Loucy (cell line): Measurements from ENCODE around the gene SLC26A6.

Experiments
- H2AFZ ChIP-seq: fragments of 200-600 bp; sonication (generic); 2 replicates; pipeline ENCODE4 v1.6.0; 2016; ENCODE audit warnings: antibody characterized with exemption, mild to moderate bottlenecking, low read length, moderate library complexity
- H3F3A ChIP-seq: fragments of 200-600 bp; 2 replicates; pipeline ENCODE4 v1.6.0; 2016; ENCODE audit warnings: antibody characterized with exemption, low read depth, mild to moderate bottlenecking
- H3K27me3 ChIP-seq: fragments of 200-600 bp; sonication (generic); 2 replicates; pipeline ENCODE4 v1.6.1; 2014; ENCODE audit warnings: low read length, mild to moderate bottlenecking; ENCODE audit not compliant: insufficient read depth, poor library complexity, severe bottlenecking
- H3K36me3 ChIP-seq: fragments of 200-600 bp; sonication (generic); 2 replicates; pipeline ENCODE4 v1.6.1; 2016; ENCODE audit warnings: low read length; ENCODE audit not compliant: insufficient read depth
- H3K4me1 ChIP-seq: fragments of 200-600 bp; sonication (generic); 2 replicates; pipeline ENCODE4 v1.5.1; 2014; ENCODE audit warnings: low read length, mild to moderate bottlenecking; ENCODE audit not compliant: insufficient read depth, poor library complexity, severe bottlenecking
- H3K4me2 ChIP-seq: fragments of 200-600 bp; sonication (generic); 2 replicates; pipeline ENCODE4 v1.6.0; 2014; ENCODE audit warnings: antibody characterized with exemption, low read length, low read depth, mild to moderate bottlenecking; ENCODE audit not compliant: poor library complexity, severe bottlenecking
- H3K4me3 ChIP-seq: fragments of 200-600 bp; sonication (generic); 2 replicates; pipeline ENCODE4 v1.5.1; 2014; ENCODE audit warnings: low read length, mild to moderate bottlenecking, mixed read lengths; ENCODE audit not compliant: poor library complexity, severe bottlenecking
- H3K79me2 ChIP-seq: fragments of 200-600 bp; sonication (generic); 2 replicates; pipeline ENCODE4 v1.6.1; 2014; ENCODE audit warnings: low read length; ENCODE audit not compliant: insufficient read depth
- H3K9ac ChIP-seq: fragments of 200-600 bp; sonication (generic); 2 replicates; pipeline ENCODE4 v1.6.0; 2014; ENCODE audit warnings: mild to moderate bottlenecking, low read depth, low read length, moderate library complexity; ENCODE audit not compliant: poor library complexity, severe bottlenecking
- H3K9me2 ChIP-seq: fragments of 200-600 bp; sonication (generic); replicated peaks from 2 replicates; pipeline ENCODE4 v1.6.1; 2016; ENCODE audit warnings: low read depth, low read length, mixed read lengths
- H3K9me3 ChIP-seq: fragments of 200-600 bp; sonication (generic); 2 replicates; pipeline ENCODE4 v1.6.1; 2014; ENCODE audit warnings: mild to moderate bottlenecking, antibody characterized with exemption, low read length, low read depth; ENCODE audit not compliant: insufficient read depth
- H4K20me1 ChIP-seq: fragments of 200-600 bp; sonication (generic); 2 replicates; pipeline ENCODE4 v1.6.0; 2014; ENCODE audit warnings: antibody characterized with exemption, low read length, mild to moderate bottlenecking; ENCODE audit not compliant: insufficient read depth, poor library complexity, severe bottlenecking
- CTCF ChIP-seq: fragments of 200-600 bp; sonication (generic); conservative IDR thresholded peaks from 2 replicates; pipeline ENCODE4 v1.5.1; 2014; ENCODE audit warnings: mild to moderate bottlenecking, antibody characterized with exemption, low read length
- EZH2phosphoT487 ChIP-seq: fragments of 200-600 bp; IDR thresholded peaks from 2 replicates; pipeline ENCODE4 v1.6.1; 2018; ENCODE audit warnings: antibody characterized with exemption, mild to moderate bottlenecking, moderate library complexity, borderline replicate concordance

The SLC26A6 gene

DNA sequence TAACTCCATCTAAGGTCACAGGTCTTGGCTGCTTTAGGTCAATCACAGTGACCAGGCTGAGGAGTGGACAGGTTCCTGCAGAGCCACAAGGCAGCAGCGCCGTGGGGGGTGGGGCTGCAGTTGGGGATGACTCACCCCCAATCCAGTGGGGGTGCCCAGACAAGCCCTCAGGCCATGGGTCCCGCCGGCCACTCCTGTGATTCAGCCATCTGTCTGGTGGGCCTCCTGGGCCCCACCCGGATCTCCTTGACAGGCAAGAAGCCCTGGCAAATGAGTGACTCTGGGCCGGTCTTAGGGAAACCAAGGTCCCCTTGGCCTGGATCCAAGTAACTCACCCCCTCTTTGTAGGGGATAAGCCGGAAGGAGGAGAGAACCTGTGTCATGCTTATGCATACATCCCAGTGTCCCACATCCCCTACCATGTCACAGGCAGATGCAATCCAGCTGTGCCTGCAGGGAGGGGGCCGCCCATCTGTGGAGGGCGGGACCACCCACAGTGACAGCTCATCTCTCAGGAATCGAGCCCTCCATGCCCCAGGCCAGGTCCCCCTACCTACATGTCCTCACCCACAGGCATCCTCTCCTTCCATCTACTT lies 39.6 kb downstream of the SLC26A6 start:
- Histone ChIP-seq H3K9me3 (no peaks in the 10 kb centered on the region), H3F3A (no peaks in the 10 kb centered on the region), H3K4me2 (no peak overlapping the region), H3K27me3 (no peaks in the 10 kb centered on the region), H3K9ac (no peak overlapping the region), H3K4me1 (no peaks in the 10 kb centered on the region), H3K4me3 (no peak overlapping the region), H4K20me1 (no peaks in the 10 kb centered on the region), H3K79me2 (no peaks in the 10 kb centered on the region), H3K9me2 (no peaks in the 10 kb centered on the region), H2AFZ (no peak overlapping the region), H3K36me3 (peaks cover 25% of the 10 kb centered on the region; the same call in 1 of the 2 replicates)
- no peak for TF ChIP-seq CTCF
- TF ChIP-seq EZH2phosphoT487, result no peak

DNA sequence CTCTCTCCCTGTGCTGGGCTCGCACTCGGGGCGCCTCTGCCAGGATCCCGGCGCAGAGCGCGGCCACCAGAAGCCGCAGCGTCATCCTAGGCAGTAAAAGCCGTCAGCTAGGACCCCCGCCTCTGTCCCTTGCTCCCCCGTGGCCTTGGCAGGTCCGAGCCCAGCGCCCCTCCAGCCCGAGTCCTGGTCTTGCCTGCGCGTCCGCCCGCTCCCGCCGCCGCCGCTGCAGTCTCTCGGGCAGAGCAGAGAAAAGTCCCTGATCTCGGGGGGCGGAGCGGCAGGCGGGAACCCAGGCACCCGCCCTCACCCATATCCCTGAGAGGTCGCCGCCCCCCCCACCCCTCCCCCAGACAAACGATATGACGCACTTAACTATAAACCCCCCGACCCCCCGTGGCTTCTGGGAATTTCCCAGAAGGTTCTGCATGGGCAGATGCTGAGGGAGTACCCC lies 40.2 kb downstream of the SLC26A6 start, which contains the start of gene COL7A1:
COL7A1 (minus strand) TSS at position 255 of the 451 bp plus-strand sequence; CDS start at position 85, 170 bp downstream.
- Histone ChIP-seq H2AFZ (no peak within 1 kb of the TSS), H3K79me2 (no peaks in the 10 kb centered on the region), H3F3A (no peaks in the 10 kb centered on the region), H3K4me2 (no peak within 1 kb of the TSS), H3K36me3 (peaks cover 20% of the 10 kb centered on the region; the same call in 1 of the 2 replicates), H3K9me3 (no peaks in the 10 kb centered on the region), H3K27me3 (no peaks in the 10 kb centered on the region), H3K4me1 (no peaks in the 10 kb centered on the region), H3K9me2 (no peaks in the 10 kb centered on the region), H4K20me1 (no peaks in the 10 kb centered on the region), H3K4me3 (no peak within 1 kb of the TSS), H3K9ac (no peak within 1 kb of the TSS)
- TF ChIP-seq CTCF (no peak), EZH2phosphoT487 (no peak)

DNA sequence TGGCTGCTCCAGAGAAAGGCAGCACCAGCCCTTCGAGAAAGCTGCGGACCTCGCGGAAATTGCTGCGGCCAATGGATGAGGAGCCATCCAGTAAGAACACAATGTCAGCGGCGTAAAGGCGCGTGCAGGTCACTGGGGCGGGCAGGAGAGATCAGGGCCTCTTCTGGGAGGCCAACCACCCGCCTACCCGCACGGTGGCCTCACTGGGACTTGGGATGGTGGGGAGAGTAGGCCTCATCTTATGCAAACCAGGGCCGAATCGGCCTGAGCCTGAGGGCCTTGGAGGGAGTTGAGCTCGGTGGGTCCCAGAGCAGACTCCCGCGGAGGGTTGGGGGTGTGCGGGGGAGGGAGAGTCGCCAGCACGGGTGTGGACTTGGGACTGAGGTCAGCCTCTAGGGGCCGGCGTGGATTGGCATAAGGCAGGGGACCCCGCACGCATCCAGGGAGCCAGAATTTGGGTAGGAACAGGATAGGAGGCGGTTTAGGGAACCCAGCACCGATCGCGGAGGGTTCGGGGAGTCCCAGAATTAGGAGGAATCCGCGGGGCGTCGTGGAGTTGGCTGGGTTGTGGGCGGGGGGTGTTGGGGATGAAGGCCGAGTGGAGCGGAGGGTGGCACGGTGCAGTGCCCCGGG lies 40.7 kb downstream of the SLC26A6 start:
- H3K36me3 ChIP-seq, result peaks cover 14% of the 10 kb centered on the region; the same call in 1 of the 2 replicates
- no peaks in the 10 kb centered on the region for H3F3A ChIP-seq
- no peaks in the 10 kb centered on the region for H3K79me2 ChIP-seq
- no peak overlapping the region for H3K9ac ChIP-seq
- H3K9me3 ChIP-seq, result no peaks in the 10 kb centered on the region
- H3K4me2 ChIP-seq, result no peak overlapping the region
- H3K4me1 ChIP-seq, result no peaks in the 10 kb centered on the region
- no peaks in the 10 kb centered on the region for H3K27me3 ChIP-seq
- no peak overlapping the region for H2AFZ ChIP-seq
- H3K4me3 ChIP-seq, result no peak overlapping the region
- no peaks in the 10 kb centered on the region for H4K20me1 ChIP-seq
- no peaks in the 10 kb centered on the region for H3K9me2 ChIP-seq
- TF ChIP-seq EZH2phosphoT487 (no peak), CTCF (no peak)
